ENCODE measurements around the gene LPAR5. TPM values are rescaled to one million over a fixed set of nuclear protein-coding genes. Genes with fewer than 3 reads are reported as not detected.

Gene LPAR5
- total RNA-seq, 1 donor from 2014 or later = 30.4 TPM

DNA sequence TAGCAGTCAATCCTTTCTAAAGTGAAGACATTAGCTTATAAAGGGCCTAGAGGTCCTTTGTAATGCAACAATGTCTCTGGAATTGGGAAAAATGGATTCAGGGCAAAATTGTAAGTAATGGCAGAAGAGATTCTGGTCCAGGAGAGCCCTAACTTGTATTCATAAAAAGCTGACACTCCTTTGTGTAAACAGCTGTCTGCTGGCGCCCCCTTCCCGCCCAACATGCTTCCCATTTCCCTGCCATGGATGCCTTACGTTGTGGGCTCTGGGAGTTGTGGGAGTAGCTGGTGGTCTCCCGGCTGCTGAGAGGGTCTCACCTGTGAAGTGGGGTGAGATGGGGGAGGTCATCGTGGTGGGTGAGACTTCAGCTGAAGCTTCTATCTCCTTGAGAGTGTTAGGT, 9.1 kb upstream of the LPAR5 start:
- intact Hi-C loops (cut with micrococcal nuclease) = loop anchor here (1.0 to 2.0 kb wide), 3 partner anchors 10 to 28 kb away; partner anchors contain the start of genes ING4 and LPAR5
- Mint-ChIP-seq H3K4me1 (peaks cover 43% of the 10 kb centered on the region), H3K27me3 (no peaks in the 10 kb centered on the region), H3K36me3 (ENCODE audit: low read depth) (peaks cover 9% of the 10 kb centered on the region), H3K4me3 (peak overlapping the region; percentile 70), H3K27ac (peak overlapping the region; percentile 89), H3K9me3 (peaks cover 5% of the 10 kb centered on the region)
- ChIA-PET POLR2A (interaction anchor here (1.1 to 3.6 kb wide), 8 partner anchors 13 to 52 kb away, joined by 3 to 105 read pairs (median 4); partner anchors contain the start of genes CHD4 and LPAR5), CTCF (interaction anchor here (1.0 to 4.4 kb wide), 5 partner anchors 10 to 88 kb away, joined by 3 to 26 read pairs (median 4); partner anchors contain the start of gene LPAR5)
- TF ChIP-seq, protein P1, sequence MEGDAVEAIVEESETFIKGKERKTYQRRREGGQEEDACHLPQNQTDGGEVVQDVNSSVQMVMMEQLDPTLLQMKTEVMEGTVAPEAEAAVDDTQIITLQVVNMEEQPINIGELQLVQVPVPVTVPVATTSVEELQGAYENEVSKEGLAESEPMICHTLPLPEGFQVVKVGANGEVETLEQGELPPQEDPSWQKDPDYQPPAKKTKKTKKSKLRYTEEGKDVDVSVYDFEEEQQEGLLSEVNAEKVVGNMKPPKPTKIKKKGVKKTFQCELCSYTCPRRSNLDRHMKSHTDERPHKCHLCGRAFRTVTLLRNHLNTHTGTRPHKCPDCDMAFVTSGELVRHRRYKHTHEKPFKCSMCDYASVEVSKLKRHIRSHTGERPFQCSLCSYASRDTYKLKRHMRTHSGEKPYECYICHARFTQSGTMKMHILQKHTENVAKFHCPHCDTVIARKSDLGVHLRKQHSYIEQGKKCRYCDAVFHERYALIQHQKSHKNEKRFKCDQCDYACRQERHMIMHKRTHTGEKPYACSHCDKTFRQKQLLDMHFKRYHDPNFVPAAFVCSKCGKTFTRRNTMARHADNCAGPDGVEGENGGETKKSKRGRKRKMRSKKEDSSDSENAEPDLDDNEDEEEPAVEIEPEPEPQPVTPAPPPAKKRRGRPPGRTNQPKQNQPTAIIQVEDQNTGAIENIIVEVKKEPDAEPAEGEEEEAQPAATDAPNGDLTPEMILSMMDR (IDR thresholded peaks at IDR 0.05) = no peak
- no peak for ATAC-seq (ENCODE audit: low read depth)
- no peak for DNase-seq

DNA sequence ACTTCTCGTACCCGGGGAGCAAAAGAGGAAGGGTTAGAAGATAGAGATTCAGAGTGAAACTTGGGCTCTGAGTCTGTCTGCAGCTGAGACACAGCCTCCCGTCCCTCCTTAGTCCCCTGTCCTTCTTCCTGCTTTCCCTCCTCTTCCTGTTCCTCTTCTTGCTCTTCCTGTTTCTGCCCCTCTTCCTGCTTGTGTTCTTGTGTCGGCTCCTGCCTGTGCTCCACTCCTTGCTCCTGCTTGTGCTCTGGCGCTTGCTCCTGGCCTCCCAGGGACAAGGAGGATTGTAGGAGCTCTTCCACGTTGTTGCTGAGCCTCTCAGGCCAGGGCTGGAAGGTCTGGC, 8.5 kb upstream of the LPAR5 start:
- Mint-ChIP-seq H3K4me1 (peaks cover 48% of the 10 kb centered on the region), H3K36me3 (ENCODE audit: low read depth) (peaks cover 8% of the 10 kb centered on the region), H3K9me3 (peaks cover 5% of the 10 kb centered on the region), H3K27ac (peak overlapping the region; percentile 89), H3K27me3 (no peaks in the 10 kb centered on the region), H3K4me3 (peak overlapping the region; percentile 70)
- ChIA-PET POLR2A (interaction anchor here (0.6 to 3.6 kb wide), 13 partner anchors 12 to 80 kb away, joined by 3 to 105 read pairs (median 4); partner anchors contain the start of genes CHD4, COPS7A and LPAR5), CTCF (interaction anchor here (1.0 to 4.4 kb wide), 3 partner anchors 9 to 30 kb away, joined by 4 to 26 read pairs (median 6); partner anchors contain the start of gene LPAR5)
- TF ChIP-seq, protein P1 (IDR thresholded peaks at IDR 0.05) = no peak
- no peak for DNase-seq
- intact Hi-C loops (cut with micrococcal nuclease) = loop anchor here (1.0 to 2.0 kb wide), 3 partner anchors 9 to 27 kb away; partner anchors contain the start of genes ING4 and LPAR5
- ATAC-seq (ENCODE audit: low read depth) = peak; percentile 65

DNA sequence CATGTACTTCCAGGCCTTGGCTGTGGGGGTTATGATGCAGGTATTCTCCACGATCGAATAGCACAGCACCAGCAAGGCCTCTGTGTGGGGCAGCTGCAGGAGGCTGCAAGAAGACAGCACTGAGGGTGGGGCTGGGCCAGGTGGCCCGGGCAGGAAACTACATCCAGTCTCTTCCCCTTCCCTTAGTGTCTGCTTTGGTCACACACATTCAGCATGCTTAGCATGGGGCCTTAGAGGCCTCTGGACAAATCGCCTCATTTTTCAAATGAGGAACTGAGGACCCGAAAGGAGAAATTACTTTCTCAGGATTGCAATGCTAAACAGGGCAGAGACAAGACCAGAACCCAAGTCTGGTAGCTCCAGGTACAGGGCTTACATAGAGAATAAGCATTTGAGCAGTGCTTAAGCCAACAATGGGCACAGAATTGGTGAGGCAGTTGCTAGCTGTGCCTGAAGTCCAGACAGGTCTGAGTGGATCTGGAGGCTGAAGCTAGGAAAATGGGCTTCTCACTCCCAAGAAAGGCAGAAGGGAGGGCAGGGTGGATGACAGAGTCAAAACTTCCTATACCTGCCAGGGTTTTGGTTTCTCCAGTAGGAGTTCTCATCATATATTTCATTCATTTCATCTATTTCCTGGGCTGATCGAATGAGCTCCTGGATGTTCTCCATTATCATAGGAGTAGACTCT, 8.0 kb upstream of the LPAR5 start:
- peaks cover 8% of the 10 kb centered on the region for H3K36me3 Mint-ChIP-seq (ENCODE audit: low read depth)
- ChIA-PET CTCF (interaction anchor here (1.0 to 4.4 kb wide), 4 partner anchors 9 to 30 kb away, joined by 3 to 26 read pairs (median 5); partner anchors contain the start of gene LPAR5), POLR2A (interaction anchor here (0.6 to 3.6 kb wide), 12 partner anchors 12 to 80 kb away, joined by 3 to 105 read pairs (median 4); partner anchors contain the start of genes CHD4, COPS7A and LPAR5)
- no peak for DNase-seq
- H3K27me3 Mint-ChIP-seq = no peaks in the 10 kb centered on the region
- peak overlapping the region; percentile 89 for H3K27ac Mint-ChIP-seq
- intact Hi-C loops (cut with micrococcal nuclease) = loop anchor here (1.0 to 2.0 kb wide), 3 partner anchors 8 to 26 kb away; partner anchors contain the start of genes ING4 and LPAR5
- peaks cover 54% of the 10 kb centered on the region for H3K4me1 Mint-ChIP-seq
- peak overlapping the region; percentile 70 for H3K4me3 Mint-ChIP-seq
- ATAC-seq (ENCODE audit: low read depth) = peak; percentile 26
- peaks cover 5% of the 10 kb centered on the region for H3K9me3 Mint-ChIP-seq
- TF ChIP-seq, protein P1 (IDR thresholded peaks at IDR 0.05) = no peak

DNA sequence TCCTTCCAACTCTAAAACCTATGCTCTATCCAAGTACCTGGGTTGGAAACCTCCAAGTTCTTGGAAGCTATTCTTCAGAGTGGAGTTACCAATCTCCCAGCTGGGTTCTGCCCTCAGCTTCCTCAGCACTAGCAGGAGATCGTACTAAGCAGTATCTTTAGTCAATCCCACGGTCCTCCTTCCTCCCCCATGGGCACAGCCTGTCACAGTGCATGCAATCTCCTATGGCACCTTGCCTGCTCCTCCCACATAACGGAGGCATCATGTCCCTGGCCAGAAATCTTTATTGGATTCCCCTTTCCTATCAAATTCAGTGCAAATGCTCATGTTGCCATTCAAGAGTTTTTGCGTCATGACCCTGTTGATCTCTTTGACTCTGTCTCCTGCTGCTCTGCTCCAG, 5.4 kb upstream of the LPAR5 start:
- Mint-ChIP-seq H3K27ac (no peak overlapping the region), H3K27me3 (no peaks in the 10 kb centered on the region), H3K4me3 (no peak overlapping the region), H3K9me3 (peaks cover 5% of the 10 kb centered on the region), H3K36me3 (ENCODE audit: low read depth) (peaks cover 3% of the 10 kb centered on the region), H3K4me1 (peaks cover 67% of the 10 kb centered on the region)
- DNase-seq = no peak
- ChIA-PET POLR2A (interaction anchor here (0.6 to 1.1 kb wide), 2 partner anchors 22 to 68 kb away, joined by 3 to 4 read pairs; no protein-coding TSS in a partner anchor), CTCF (interaction anchor here (1.4 kb wide), 1 partner anchor 113 kb away, joined by 3 read pairs; no protein-coding TSS in a partner anchor)
- TF ChIP-seq, protein P1 (IDR thresholded peaks at IDR 0.05) = no peak
- intact Hi-C loops (cut with micrococcal nuclease) = no loop called here
- no peak for ATAC-seq (ENCODE audit: low read depth)

DNA sequence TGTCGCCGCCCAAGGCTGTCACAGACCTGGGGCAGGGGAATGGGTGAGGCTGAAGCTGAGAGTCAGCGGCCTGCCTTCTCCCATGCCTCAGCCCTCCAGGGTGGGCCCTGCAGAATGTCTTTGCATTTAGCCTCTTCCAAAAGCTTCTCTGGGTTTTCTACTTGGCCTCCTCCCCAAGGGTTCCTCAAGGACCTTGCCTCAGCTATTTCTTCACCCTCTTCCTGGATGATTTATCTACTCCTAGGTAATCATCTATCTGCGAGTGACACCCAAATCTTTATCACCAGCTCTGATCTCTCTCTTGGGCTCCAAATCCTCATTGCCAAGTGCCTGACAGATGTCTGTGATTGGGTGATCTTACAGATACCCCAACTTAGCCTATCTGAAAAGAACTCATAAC, 4.7 kb upstream of the LPAR5 start:
- Mint-ChIP-seq H3K9me3 (peaks cover 5% of the 10 kb centered on the region), H3K36me3 (ENCODE audit: low read depth) (peaks cover 4% of the 10 kb centered on the region), H3K27me3 (no peaks in the 10 kb centered on the region), H3K27ac (no peak overlapping the region), H3K4me1 (peaks cover 74% of the 10 kb centered on the region), H3K4me3 (no peak overlapping the region)
- intact Hi-C loops (cut with micrococcal nuclease) = no loop called here
- no peak for DNase-seq
- ChIA-PET POLR2A (interaction anchor here (1.1 to 2.6 kb wide), 2 partner anchors 23 to 49 kb away, joined by 3 to 10 read pairs; partner anchors contain the start of gene ZNF384), CTCF (interaction anchor here (1.4 kb wide), 1 partner anchor 113 kb away, joined by 3 read pairs; no protein-coding TSS in a partner anchor)
- TF ChIP-seq, protein P1 (IDR thresholded peaks at IDR 0.05) = no peak
- ATAC-seq (ENCODE audit: low read depth) = no peak
